T-helper 1 cell treated with Interleukin-12 subunit alpha and Interleukin-12 subunit beta and Interleukin-4 antibody, amounts not matched to agents 30 μg/mL and 1 μg/mL, for 36 hours (primary cell): ENCODE results near the gene PEX11G.

ENCODE experiments used
- H3K27ac Mint-ChIP-seq: one replicate; pipeline ENCODE4 v1.8.0; 2021; ENCODE audit warnings: mild to moderate bottlenecking, mixed read lengths
- H3K27me3 Mint-ChIP-seq: one replicate; pipeline ENCODE4 v1.8.0; 2021; ENCODE audit warnings: low read depth, mixed read lengths
- H3K36me3 Mint-ChIP-seq: one replicate; pipeline ENCODE4 v1.8.0; 2021; ENCODE audit warnings: low read depth, mixed read lengths
- H3K4me1 Mint-ChIP-seq: one replicate; pipeline ENCODE4 v1.8.0; 2021; ENCODE audit warnings: low read depth, mixed read lengths
- H3K4me3 Mint-ChIP-seq: one replicate; pipeline ENCODE4 v1.8.0; 2021; ENCODE audit warnings: mild to moderate bottlenecking, moderate library complexity, mixed read lengths
- H3K9me3 Mint-ChIP-seq: one replicate; pipeline ENCODE4 v1.8.0; 2021; ENCODE audit warnings: mixed read lengths

PEX11G gene

GRCh38 chr19:7492142-7492541, 3.3 kb upstream of the PEX11G start:
- H3K4me1 Mint-ChIP-seq: peaks cover 14% of the 10 kb centered on the region
- peaks cover 5% of the 10 kb centered on the region for H3K27me3 Mint-ChIP-seq
- no peaks in the 10 kb centered on the region for H3K9me3 Mint-ChIP-seq
- H3K27ac Mint-ChIP-seq: peak overlapping the region; percentile 8
- H3K4me3 Mint-ChIP-seq: no peak overlapping the region
- H3K36me3 Mint-ChIP-seq: no peaks in the 10 kb centered on the region

DNA sequence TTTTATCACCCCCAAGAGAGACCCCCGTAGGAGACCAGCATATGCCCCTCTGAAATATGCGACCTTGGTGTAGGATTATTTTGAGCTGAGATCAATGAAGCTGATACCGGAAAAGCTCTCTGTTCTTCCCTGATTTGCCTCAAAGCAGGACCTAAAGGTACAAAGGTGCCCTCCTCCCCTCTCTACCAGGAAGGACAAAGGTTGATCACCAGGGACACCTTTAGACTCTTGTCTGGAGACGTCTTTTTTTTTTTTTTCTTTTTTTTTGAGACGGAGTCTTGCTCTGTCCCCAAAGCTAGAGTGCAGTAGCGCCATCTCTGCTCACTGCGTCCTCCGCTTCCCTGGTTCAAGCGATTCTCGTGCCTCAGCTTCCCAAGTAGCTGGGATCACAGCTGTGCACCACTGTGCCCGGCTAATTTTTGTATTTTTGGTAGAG, 792 bp upstream of the PEX11G start:
- Mint-ChIP-seq H3K27me3 (no peaks in the 10 kb centered on the region), H3K36me3 (no peaks in the 10 kb centered on the region), H3K4me3 (peak overlapping the region; percentile 83), H3K4me1 (peaks cover 14% of the 10 kb centered on the region), H3K27ac (peak overlapping the region; percentile 88), H3K9me3 (no peaks in the 10 kb centered on the region)

DNA sequence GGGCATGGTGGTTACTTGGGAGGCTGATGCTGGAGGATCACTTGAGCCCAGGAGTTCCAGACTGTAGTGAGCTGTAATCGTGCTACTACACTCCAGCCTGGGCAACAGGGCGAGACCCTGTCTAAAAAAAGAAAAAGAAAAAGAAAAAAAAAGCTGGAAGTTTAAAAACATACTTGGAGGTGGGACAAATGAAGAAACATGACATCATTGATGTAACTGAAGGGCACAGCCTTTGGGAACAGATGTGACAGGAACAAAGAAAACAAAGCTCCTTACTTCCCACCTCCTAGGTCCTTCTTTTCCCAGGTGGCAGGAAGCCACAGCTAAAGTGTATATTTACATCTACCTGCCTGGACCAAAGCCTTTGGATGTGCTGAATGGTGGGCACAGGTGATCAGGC, 1.9 kb downstream of the PEX11G start:
- no peaks in the 10 kb centered on the region for H3K27me3 Mint-ChIP-seq
- H3K36me3 Mint-ChIP-seq: no peaks in the 10 kb centered on the region
- H3K9me3 Mint-ChIP-seq: no peaks in the 10 kb centered on the region
- H3K4me3 Mint-ChIP-seq: no peak overlapping the region
- no peak overlapping the region for H3K27ac Mint-ChIP-seq
- peaks cover 11% of the 10 kb centered on the region for H3K4me1 Mint-ChIP-seq

DNA sequence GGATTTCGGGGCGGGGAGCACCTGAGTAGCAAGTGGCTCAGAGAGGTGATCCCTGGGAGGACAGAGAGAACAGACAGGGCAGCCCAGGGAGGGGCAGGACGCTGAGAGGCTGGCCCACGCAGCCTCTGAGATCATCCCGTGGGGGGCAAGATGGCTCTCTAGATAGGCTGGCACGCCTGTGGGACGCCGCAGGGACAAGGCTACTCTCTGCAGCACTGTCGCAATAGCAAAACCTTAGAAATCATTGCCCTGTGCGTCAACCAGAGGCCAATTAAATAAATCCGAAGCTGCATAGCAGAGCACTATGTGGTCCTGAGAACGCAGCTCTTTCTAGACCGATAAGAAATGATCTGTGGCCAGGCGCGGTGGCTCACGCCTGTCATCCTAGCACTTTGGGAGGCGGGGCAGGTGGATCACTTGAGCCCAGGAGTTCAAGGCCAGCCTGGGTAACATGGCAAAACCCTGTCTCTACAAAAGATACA, 5.1 kb downstream of the PEX11G start:
- H3K27ac Mint-ChIP-seq: no peak overlapping the region
- H3K9me3 Mint-ChIP-seq: no peaks in the 10 kb centered on the region
- H3K4me1 Mint-ChIP-seq: peaks cover 4% of the 10 kb centered on the region
- H3K36me3 Mint-ChIP-seq: no peaks in the 10 kb centered on the region
- H3K27me3 Mint-ChIP-seq: no peaks in the 10 kb centered on the region
- no peak overlapping the region for H3K4me3 Mint-ChIP-seq

DNA sequence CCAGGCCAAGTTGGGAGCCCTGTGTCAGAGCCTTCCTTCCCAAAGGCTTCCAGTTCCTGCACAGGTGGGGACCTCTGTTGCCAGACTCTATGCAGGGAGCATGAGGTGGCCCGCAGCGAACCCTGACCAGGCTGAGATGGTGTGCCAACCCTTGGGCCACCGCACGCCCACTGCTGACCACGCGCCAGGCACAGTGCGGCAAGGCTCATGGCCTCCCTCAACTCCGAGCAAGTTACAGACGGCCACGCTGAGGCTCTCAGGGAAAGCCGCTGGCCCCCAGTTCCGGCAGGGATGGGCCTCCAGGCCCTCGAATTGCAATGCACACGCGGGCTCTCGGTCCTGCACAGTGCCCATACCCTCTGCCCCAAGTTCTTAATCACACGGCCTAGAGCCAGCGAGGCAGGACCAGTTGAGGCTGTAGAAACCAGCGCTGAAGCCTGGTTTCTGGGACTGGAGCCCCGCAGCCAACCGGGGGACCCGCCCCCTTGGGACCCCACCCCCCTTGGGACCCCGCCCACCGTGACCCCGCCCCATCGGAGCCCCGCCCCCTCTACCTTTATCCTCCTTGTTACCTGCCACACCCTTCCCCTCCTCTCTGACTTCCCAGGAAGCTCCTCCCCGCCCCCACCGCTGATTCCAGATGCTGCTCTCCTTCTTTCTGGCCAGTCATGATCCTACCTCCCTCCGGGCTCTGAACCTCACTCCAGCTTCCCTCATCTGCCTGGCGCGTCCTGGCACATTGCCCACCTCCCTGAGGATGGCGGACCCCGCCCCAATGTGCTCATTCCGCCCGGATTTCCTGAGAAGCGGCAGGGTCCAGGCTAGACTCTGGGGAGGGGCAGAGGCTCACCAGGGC, 6.0 kb downstream of the PEX11G start:
- Mint-ChIP-seq H3K4me3 (no peak overlapping the region), H3K27ac (no peak overlapping the region)

GRCh38 chr19:7480970-7481255, 7.9 kb downstream of the PEX11G start:
- Mint-ChIP-seq H3K9me3 (no peaks in the 10 kb centered on the region), H3K4me3 (no peak overlapping the region), H3K36me3 (no peaks in the 10 kb centered on the region), H3K4me1 (peaks cover 4% of the 10 kb centered on the region), H3K27ac (no peak overlapping the region), H3K27me3 (no peaks in the 10 kb centered on the region)

More for the DNA sequence above, 6.0 kb downstream of the PEX11G start:
- no peaks in the 10 kb centered on the region for H3K27me3 Mint-ChIP-seq
- peaks cover 4% of the 10 kb centered on the region for H3K4me1 Mint-ChIP-seq
- H3K36me3 Mint-ChIP-seq: no peaks in the 10 kb centered on the region
- no peaks in the 10 kb centered on the region for H3K9me3 Mint-ChIP-seq

- Mint-ChIP-seq H3K4me1 (peaks cover 4% of the 10 kb centered on the region), H3K27ac (no peak overlapping the region), H3K9me3 (no peaks in the 10 kb centered on the region), H3K4me3 (no peak overlapping the region), H3K36me3 (no peaks in the 10 kb centered on the region), H3K27me3 (no peaks in the 10 kb centered on the region)
Observed at GRCh38 chr19:7480222-7480969, 8.4 kb downstream of the PEX11G start.

DNA sequence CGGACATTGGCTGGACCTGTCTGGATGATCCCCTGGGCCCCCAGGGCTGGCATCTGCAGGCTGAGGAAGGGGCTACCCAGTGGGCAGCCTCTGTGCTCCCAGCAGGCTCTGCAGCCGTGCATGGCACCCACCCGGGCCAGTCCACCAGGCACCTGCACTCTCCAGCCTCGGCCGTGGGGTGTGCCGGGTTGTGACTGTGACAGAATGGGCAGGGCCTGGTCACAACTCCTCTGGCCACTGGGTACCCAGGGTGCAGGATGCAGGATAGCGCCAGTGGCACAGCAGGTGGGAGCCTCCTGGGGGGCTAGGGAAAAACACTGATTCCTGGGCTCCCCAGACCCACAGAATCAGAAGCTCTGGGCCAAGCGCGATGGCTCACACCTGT, 10.0 kb downstream of the PEX11G start:
- no peaks in the 10 kb centered on the region for H3K27me3 Mint-ChIP-seq
- H3K4me1 Mint-ChIP-seq: peaks cover 4% of the 10 kb centered on the region
- no peak overlapping the region for H3K4me3 Mint-ChIP-seq

DNA sequence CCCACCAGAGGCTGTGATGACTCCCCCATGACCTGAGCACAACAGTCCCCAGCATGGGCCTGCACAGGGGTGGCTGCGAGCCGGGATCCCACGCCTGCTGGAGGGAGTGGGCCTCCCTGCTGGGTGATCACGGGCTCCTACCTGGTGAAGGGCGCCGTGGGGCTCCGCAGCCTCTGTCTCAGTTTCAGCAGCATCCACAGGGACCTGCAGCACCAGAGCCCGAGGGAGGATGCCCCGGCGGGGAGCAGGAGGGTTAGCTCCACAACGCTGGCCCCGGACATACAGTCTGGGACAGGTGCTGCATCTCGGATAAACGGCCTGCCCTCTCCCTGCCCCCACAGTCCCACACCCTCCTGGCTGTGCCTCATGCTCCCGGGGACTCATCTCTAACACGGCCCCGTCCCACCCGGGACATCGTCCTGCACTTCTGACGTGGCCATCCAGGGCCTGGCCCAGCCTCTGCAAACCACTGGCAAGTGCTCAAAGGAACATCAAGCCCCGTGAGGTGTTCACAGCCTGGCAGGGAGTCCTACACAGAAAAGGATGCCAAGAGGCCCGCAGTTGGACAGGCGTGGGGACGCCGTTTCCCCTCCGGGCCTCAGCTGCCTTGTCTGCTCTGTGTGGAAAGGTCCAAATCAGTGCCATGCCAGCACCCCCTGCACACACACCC, 10.5 kb downstream of the PEX11G start:
- Mint-ChIP-seq H3K27me3 (no peaks in the 10 kb centered on the region), H3K27ac (no peak overlapping the region), H3K9me3 (no peaks in the 10 kb centered on the region), H3K4me3 (no peak overlapping the region), H3K36me3 (no peaks in the 10 kb centered on the region), H3K4me1 (peaks cover 2% of the 10 kb centered on the region)

More for the DNA sequence above, 10.0 kb downstream of the PEX11G start:
- Mint-ChIP-seq H3K9me3 (no peaks in the 10 kb centered on the region), H3K27ac (no peak overlapping the region), H3K36me3 (no peaks in the 10 kb centered on the region)

GRCh38 chr19:7477758-7478157, 11.1 kb downstream of the PEX11G start:
- Mint-ChIP-seq H3K9me3 (no peaks in the 10 kb centered on the region), H3K36me3 (peaks cover 2% of the 10 kb centered on the region), H3K4me3 (no peak overlapping the region), H3K27me3 (no peaks in the 10 kb centered on the region), H3K27ac (no peak overlapping the region), H3K4me1 (no peaks in the 10 kb centered on the region)

- no peaks in the 10 kb centered on the region for H3K4me1 Mint-ChIP-seq
- H3K9me3 Mint-ChIP-seq: no peaks in the 10 kb centered on the region
- no peak overlapping the region for H3K4me3 Mint-ChIP-seq
- H3K27me3 Mint-ChIP-seq: no peaks in the 10 kb centered on the region
- peaks cover 4% of the 10 kb centered on the region for H3K36me3 Mint-ChIP-seq
- H3K27ac Mint-ChIP-seq: no peak overlapping the region
Observed at GRCh38 chr19:7476777-7477494, 11.9 kb downstream of the PEX11G start.

GRCh38 chr19:7476241-7476640, 12.6 kb downstream of the PEX11G start:
- H3K4me1 Mint-ChIP-seq: no peaks in the 10 kb centered on the region
- no peak overlapping the region for H3K4me3 Mint-ChIP-seq
- H3K36me3 Mint-ChIP-seq: peaks cover 6% of the 10 kb centered on the region

GRCh38 chr19:7475665-7476064, 13.2 kb downstream of the PEX11G start:
- H3K36me3 Mint-ChIP-seq: peaks cover 8% of the 10 kb centered on the region
- no peaks in the 10 kb centered on the region for H3K9me3 Mint-ChIP-seq
- no peaks in the 10 kb centered on the region for H3K4me1 Mint-ChIP-seq
- no peak overlapping the region for H3K27ac Mint-ChIP-seq
- H3K4me3 Mint-ChIP-seq: no peak overlapping the region
- no peaks in the 10 kb centered on the region for H3K27me3 Mint-ChIP-seq

More at GRCh38 chr19:7476241-7476640, 12.6 kb downstream of the PEX11G start:
- H3K9me3 Mint-ChIP-seq: no peaks in the 10 kb centered on the region
- no peak overlapping the region for H3K27ac Mint-ChIP-seq
- H3K27me3 Mint-ChIP-seq: no peaks in the 10 kb centered on the region
